Right forelimb (tissue), 1 donor: ENCODE results near the gene USE1.
A peak's percentile ranks its signal among the peaks of the same experiment; 100 is the strongest.

Experiments used
- DNase-seq: peaks from one replicate; pipeline ENCODE4 v3.0.0-alpha.2; 2018

USE1 gene

GRCh38 chr19:17237747-17238706, 22.9 kb downstream of the USE1 start:
- DNase-seq: no peak

- DNase-seq: no peak
These were observed 25.1 kb downstream of the USE1 start for GRCh38 chr19:17240062-17240752.

DNA sequence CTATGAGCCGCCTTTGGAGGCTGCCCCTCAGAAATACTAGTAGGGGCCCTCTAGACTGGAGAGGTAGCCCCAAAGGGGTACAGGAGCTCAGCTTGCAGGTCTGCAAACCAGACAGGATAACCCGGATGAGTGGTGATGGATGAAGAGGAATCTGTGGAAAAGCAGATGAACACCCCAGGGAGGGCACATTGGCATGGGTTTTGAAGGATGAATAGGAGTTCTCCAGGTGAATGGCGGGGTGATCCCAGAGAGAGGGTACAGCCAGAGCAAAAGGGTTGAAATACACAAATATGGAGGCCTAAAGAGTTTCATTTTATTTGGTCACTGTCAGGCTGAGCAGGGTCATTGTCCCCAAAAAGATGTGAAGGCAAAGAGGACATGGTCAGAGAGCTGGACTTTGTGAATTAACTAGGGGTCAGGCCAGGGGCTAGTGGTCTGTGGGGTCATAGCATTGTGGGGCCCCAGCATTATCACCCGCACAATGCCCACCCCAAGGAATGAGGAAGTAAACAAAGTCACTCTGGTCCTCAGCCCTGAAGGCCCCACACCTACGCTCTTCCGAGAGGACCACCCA, 25.8 kb downstream of the USE1 start:
- DNase-seq: no peak

DNA sequence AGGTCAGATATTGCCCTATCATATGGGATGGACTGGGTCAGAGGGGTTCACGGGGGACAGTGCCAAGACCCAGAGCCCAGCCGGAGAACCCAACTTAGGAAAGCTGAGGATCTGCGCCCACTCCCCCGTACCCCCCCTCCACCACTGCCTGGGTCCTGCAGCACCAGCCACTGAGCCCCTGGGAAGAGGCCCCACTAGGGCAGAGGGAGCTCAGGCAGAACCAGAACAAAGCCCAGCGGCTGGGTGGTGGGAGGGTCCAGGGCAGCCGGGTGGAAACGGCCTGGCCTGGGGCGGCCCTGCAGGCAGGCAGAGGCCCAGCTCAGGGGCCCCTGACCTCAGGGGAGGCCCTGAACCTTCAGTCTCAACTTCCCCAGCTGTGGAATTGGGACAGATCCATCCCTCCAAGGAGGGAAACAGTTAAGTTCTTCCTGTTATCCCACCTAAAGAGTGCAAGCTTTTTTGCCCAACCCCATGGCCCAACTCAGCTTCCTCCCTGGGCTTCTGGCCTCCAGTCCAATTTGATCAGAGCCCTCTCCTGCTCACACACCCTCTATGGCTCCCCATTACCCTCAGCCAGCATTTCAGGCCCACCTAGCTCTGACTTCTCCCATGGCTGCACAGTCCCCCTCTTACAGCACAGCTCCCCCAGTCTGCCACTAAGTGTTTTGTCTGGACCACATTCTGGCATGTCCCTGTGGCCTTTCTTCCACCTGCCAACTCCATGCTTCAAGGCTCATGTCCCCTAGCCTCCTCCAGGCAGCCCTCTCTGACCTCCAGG, 27.5 kb downstream of the USE1 start:
- no peak for DNase-seq

DNA sequence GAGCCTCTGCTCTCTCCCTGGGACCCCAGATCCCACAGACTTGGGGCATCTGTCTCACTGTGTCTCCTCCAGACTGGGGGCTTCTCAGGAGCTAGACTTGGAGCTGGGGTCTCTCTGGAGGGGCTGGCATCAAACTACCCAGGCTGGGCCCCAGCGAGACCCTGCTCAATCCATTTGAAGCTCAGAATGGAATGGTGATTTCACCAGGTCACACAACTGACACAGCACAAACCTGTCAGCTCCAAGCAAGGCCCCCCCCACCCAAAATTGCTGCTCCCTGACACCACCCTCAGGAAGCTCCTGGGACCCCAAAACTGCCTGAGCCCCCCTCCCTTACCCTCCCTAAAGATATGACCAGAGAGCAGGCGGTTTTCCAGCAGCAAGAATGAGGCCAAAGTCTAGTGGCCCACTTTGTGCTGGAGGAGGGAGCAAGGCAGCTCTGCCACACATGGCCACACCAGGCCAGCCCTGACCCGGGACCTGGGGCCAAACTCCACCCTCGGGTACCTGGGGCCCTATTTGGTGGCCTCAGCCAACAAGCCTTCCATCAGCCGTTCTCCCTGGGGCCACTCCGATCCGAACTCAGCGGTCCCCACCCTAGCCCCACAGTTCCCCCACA, 28.2 kb downstream of the USE1 start:
- DNase-seq: no peak

DNA sequence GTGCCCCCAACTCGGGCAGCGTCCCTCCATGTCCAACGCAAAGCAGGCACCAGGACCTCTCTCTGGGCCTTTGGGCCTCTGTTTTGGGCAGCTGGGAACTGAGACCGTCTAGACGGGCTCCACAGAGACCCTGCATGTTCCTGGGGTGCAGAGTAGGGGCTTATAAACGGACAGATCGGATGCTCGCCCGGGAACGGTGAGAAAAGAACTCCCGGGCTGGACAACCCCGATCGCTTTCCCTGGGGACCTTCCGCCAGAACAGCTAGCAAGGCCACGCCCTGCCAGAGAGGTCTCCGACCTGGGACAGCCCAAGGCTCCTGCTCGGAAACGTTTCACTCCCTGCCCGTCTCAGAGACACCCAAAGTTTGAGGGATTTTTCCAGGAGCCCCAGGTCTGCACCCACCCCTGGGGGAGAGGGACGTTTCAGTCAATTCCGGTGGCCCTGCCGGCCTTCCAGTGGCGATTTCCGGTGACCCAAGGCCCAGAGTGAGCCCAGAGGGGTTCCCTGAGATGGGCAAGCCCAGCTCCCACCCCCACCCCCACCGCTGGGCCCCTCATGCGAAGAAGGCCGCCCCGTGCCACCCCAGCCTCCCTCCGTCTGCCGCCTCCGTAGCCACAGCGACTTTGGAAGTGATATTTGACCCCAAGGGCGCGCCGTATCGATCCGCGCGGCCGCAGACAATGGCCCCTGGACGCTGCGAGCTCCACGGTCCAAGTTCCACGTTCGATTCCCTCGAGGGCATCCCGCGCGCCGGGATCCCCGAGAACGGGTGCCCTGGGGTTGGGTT, 28.9 kb downstream of the USE1 start:
- no peak for DNase-seq

- DNase-seq: no peak
These were observed 29.7 kb downstream of the USE1 start for GRCh38 chr19:17244618-17245534.

- DNase-seq: no peak
These were observed 30.4 kb downstream of the USE1 start, which contains the start of gene NR2F6 for GRCh38 chr19:17245535-17245984. Gene NR2F6, minus strand, starts transcription at chr19:17245919. Its CDS starts 699 bp downstream, at chr19:17245220.

DNA sequence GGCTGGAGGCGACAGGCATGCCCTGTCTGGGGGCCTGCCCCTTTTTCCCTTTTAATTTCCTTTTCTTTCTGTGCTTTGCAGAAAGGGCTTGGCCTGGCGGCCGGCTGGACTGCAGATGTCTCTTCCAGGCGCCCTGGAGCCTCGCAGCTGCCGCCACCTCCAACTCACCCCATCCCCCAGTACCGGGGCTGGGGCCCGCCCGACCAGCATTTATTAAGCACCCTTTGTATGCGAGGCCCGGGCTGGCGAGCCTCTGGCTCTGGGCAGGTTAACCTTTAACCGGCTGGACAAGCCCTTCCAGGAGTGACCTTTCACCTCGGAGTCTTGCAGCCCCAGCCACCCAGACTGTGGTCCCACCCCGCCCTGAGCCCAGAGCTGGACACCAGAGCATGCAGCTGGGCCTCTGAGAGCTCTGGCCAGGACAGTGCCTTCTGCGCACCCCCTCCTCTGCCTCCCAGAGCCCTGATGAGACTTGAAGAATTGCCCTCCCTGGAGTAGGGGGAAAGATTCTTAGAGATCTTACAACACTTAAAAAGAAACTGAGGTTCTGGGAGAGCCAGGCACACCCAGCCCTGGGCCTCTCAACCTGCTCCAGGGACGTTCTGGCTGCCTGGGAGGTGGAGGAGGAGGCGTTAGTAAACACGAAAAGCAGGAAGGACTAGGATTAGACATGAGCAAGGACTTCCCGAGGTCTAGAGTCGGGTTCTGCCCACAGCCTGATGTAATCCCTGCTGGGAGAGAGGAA, 31.7 kb downstream of the USE1 start:
- DNase-seq: no peak

GRCh38 chr19:17248011-17248776, 33.0 kb downstream of the USE1 start:
- no peak for DNase-seq

DNA sequence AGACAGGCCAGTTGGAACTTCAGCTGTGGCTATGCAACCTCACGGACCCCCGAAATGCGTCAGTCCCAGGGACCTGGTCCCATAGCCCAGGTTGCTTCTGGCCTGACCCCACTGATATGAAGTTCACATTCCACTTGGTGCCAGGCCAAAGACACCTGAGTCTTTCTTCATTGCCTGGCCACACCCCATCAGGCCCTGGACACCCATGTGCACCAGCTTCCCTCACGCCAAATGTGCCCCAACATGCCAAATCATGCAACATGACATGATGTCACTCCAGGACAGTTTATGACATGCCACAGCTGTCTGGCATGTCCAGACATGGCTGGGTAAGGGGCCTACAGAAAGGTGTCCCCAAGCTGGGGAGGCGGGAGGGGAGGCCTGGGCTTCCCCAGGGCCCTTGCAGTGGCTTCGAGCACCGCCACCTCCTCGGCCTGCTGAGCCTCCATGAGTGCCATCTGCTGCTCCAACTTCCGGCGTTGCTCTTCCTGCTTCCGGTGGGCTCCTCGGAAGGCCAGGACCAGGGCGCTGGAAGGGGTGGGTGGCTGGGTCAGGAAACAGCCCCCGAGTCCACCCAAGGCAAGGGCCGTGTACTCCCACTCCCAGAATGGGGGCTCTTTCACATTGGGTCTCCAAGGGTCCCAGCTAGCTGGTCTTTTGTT, 34.9 kb downstream of the USE1 start:
- DNase-seq: no peak

DNA sequence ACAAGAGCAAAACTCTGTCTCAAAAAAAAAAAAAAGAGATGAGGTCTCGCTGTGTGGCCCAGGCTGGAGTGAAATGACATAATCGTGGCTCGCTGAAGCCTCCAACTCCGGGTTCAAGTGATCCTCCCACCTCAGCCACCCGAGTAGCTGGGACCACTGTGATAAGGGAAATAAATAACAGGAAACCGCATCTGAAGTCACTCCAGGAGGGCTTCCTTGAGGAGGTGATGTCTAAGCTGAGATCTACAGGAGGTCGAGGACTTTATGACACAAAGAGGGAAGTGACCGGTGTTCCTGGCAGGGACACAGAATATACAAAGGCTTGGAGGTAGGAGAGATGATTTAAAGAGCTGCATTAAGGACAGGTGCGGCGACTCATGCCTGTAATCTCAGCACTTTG, 39.5 kb downstream of the USE1 start:
- DNase-seq: no peak

DNA sequence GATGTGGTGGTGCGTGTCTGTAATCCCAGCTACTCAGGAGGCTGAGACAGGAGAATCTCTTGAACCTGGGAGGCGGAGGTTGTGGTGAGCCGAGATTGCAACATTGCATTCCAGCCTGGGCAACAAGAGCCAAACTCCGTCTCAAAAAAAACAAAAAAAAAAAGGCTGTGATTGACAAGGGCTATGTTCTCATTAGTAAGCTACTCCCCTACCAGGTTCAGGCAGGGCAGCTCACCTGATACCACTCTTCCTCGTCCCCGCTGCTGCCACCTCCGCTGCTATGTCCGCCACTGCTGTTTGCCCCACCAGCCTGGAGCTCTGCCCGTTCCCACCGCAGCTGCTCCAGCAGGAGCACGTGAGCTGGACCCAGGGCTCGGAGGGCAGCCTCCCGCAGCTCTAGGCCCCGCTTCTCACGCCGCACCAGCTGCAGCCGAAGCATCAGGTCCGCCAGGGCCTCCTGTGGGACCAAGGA, 40.0 kb downstream of the USE1 start:
- DNase-seq: no peak

GRCh38 chr19:17256130-17256529, 41.0 kb downstream of the USE1 start:
- DNase-seq: no peak

- no peak for DNase-seq
These were observed 44.1 kb downstream of the USE1 start for GRCh38 chr19:17259118-17259780.

DNA sequence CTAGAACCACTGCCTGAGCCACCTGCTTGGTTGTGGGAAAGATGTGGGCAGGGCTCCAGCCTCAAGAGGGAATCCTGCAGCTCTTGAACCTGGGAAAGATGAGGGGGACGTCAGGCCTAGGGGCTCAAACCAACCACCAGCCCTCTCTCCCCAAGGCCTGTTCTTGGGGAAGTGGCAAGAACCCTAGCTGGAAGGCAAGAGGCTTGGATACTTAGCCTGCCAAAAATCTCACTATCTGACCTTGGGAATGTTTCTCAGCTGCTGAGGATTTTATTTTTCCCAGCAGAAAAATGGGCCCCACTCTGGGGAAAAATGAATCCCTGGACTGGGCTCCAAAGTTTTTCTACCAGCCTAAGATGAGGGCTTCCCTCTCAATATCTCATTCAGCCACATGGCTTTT, 44.8 kb downstream of the USE1 start:
- no peak for DNase-seq

DNA sequence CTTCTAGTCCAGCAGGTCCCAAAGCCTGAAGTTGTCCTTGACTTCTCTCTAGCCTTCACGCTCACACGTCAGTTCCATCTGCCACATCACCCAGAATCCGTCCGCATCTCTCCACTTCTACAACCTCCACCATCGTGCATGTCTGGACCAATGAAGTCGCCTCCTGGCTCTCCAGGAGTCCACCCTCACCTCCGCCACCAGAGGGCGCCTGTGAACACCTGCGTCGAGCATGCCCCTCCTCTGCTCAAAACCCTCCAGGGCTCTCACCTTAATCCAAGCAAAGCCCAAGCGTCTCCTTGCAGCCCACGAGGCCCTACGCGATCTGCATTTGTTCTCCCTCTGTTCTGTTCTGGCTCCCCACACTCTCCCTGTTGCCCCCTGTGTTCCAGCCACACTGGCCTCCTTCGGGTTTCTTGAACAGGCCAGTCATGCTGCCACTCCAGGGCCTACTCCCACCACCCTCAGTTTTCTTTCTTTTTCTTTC, 45.7 kb downstream of the USE1 start:
- DNase-seq: peak; percentile 71
